HG02884 (cell line): ENCODE data around the gene DIAPH3.

ENCODE experiments used
- ATAC-seq: cut with Tn5 transposase; IDR thresholded peaks from one replicate; pipeline ENCODE4 v1.9.1; 2021; ENCODE audit warnings: mild to moderate bottlenecking, moderate library complexity; ENCODE audit not compliant: unreplicated experiment

The DIAPH3 gene

DNA sequence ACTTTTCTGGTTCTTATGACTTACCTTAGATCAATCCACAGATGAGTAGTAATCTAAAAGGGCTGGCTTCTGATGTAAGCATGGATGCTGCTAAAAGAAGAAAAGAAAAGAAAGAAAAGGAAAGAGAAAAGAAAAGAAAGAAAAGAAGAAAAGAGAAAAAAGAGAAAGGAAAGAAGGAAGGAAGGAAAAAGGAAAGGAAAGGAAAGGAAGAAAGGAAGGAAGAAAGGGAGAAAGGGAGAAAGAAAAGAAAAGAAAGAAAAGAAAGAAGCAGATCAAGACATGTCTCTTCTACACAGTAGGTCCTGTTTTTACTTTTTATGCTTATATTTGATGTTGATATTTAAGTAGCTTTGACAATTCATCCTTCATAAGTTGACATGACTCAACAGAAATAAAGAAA, 421.3 kb downstream of the DIAPH3 start:
- no peak for ATAC-seq

DNA sequence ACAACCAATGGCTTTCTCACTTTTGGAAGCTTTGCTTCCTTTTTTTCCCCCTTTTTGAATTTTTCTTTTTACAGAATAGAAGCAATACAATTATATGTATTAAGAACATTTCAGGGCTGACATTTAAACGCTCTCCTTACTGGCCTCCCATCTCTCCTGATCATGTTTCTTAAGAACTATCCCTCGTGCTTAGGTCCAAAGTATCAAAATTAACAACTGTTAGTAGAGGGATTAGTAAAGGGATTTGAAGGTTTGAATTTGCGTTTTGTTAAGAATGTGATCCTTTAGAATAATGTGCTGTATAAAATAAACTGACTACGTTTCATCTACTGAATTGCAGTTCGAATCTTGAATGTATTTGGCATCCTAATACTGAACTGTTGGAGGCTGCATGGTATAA, 424.8 kb downstream of the DIAPH3 start:
- ATAC-seq = no peak

DNA sequence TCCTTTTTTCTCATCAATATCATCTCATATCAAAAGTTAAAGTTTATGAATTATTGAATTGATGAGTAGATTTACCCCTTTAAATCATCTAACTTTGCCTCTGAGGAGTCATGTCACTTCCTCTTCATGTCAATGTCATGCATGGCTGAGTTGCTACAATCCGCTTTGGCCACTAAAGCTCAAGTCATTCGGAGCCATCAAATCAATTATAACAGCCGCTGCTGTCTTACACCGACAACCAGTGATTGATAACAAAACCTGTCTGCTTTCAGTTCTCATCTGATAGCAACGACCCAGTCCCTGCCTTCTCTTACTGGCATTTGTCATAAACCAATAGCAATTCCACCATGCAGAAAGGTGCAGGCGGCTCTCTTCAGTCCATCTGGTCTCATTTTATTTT, 429.3 kb downstream of the DIAPH3 start:
- peak; percentile 100 for ATAC-seq

DNA sequence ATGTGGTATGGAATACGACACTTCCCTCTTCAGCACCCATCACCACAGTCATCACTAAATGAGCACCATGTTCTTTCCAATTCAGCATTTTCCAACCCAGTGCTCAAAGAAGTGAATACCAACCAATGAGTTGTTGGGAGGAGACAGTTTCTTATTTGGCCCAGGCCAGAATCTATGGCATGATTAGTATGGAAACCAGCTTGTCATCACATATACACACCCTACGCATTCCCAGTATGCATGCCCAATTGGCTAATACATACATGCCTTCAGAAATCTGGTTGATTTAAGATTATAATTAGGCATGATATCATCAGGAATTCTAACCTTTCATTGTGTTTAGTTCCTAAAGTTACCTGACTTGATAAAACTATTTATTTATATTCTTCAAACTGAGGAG, 430.0 kb downstream of the DIAPH3 start:
- no peak for ATAC-seq

GRCh38 chr13:59730026-59730425, 433.7 kb downstream of the DIAPH3 start:
- no peak for ATAC-seq

DNA sequence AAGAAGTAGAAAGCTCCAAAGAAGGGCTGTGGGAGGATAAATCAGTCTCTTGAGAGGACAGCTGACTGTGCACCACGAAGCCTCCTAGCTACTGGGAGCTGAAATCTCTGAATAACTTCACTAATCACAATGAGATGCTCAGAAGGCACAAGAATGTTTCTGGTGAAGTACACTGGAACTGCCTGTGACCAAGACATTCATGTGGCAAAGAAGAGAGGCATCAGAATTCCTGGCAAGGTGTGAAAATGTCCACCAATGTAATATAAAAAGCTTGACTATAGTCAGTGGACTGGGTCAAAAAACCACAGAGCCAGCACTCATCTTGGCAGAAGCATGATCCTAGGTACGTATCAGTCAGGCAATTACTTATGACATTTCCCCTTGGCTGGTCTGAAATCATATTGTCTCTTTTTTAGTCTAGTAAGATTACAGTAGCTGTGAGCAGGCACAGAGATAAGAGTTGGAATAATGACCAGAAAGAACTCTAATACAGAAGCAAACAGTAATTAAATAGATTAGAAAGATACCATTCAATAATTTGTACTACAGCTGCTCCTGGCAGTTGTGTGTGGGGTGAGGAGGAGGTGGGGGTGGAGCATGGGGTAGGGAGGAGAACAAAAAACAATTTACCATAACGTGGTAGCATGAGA, 434.7 kb downstream of the DIAPH3 start:
- ATAC-seq = no peak

DNA sequence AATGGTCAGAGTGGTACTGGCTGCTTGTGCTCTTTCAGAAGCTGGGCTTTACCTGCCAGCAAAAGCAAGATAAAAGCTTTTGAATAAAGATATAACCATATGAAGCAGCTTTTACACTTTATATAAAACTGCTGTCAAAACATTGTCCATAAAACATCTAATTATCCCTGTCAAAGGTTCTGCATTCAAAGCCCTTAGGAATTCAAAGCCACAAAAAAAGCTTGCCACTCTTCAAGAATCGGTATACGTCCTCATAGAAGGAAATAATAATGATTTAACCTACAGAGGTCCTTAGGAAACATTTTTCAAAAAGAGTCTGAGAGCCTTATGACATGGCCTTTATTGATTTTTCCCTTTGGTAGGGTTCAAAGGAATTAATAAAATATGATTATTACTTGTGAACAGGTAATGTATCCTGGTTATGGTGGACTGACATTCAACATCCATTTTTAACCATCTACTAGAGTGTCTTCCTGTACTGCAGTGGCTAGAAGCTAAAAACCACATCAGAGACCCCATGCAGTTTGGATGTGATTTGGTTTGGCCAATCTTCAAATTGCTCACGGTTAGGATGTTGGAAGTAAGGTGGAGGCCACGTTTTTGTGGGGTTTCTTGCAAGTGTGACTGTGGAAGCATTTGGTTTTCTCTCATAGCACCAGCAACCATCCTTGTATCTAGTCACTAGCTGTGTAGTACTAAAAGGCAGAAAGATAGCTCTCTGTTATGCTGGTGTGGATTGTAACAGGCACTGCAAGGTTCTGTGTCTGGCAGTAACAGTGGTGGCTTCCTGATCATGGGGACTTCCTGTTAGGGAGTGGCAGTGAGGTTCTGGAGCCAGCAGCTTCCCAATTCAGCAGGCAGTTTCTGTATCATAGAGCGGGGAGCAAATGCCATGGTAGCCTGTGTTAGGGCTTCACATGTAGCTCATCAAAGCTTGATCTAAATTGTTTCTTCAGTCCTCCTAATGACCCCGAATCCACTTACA, 441.5 kb downstream of the DIAPH3 start:
- ATAC-seq = no peak

DNA sequence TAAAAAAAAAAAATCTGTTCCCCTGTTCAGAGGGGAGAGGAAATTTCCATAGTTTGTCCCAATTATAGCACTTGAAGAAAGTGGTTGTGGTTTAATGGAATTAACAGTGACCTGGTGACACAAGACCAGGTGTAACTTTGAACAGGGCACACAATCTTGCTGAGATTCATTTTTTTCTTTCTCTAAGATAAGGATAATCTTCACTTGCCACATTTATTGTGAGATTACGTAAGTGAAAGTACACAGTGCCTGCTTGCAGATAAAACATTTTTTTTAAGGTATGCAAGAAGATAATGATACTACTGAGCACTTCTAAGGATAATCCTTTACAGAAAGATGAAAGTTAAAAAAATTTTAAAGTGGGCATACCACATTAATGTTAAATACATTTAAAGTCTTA, 448.1 kb downstream of the DIAPH3 start:
- ATAC-seq = no peak

DNA sequence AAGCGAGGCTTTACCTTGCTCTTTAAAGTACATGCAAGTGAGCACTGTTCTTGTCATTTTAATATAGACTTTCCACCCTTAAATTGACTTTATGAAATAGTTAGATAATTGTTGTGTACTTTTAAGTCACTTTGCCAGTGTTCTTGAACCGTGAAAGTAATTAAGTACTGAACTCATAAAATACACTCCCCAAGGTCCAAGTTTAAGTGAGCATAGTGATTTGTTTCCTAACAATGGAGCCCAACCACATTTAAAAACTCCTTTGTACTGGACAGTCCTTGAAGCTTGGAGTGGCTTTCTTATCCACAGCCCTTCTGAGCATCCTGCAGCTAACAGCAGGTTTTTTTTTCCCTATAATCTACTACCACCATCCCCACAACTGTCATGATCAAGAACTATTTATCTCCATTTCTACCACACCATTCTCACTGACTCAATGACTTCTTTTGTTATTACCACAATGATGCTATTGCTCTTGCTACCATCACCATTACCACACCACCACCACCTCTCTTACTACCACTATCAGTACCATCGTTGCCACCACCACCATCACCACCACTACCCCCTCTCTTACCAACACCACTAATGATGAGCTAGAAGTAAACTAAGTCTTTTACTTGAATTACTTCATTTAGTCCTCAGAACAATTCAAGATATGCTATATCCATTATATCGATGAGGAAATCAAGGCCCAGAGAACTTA, 452.6 kb downstream of the DIAPH3 start:
- no peak for ATAC-seq

- ATAC-seq = no peak
These were observed 453.3 kb downstream of the DIAPH3 start for GRCh38 chr13:59710416-59710815.

DNA sequence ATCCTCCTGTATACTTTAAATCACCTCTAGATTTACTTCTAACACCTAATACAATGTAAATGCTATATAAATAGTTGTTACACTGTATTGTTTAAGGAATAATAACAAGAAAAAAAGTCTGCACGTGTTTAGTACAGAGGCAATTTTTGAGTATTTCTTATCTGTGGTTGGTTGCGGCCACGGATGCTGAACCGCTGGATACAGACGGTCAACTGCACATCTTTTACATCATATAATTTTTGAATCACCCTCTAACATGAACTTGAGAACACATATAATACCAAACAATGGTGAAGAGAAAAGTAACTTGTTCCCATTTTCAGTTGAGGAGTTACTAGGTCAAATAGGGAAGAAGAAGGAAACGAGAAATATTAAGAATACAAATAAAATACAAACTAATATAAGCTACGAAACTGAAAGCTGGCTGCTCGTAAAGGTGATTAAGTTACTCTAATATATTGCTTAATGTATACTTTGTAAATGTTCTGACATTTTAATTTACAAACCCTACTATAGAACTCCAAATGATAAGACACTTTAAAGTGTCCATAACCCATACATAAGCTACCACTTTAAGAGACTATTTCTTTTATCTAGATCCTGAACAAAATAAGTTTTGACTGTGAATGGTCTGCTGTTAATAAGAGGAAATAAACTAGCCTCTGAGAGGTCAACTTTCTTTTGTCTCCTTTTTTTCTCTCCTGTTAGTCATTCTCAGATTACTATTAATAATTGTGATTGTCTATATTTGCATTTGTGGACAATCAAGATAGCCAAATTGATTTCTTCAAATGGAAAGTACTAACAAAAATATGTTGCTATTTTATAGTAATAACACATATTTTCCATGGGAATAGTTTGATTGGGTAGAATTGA, 457.4 kb downstream of the DIAPH3 start:
- peak; percentile 55 for ATAC-seq

DNA sequence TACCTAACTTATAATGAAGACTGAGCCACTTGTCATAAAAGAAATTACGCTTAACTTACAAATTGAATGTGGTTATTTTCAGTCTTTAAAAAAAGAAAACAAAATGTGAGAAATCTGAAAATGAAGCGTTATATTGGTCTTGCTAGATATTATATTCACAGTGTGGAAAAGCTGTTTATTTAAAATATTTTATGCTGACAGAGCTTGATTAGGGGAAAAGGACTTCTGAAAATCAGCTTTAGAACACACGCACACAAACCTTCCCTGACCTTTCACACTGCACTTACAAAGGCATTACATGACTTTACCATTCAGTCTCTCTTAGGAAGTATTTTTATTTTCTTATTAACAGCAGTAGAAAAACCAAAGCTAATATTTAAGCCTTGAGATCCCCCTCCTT, 461.5 kb downstream of the DIAPH3 start:
- ATAC-seq = no peak

GRCh38 chr13:59701261-59701660, 462.5 kb downstream of the DIAPH3 start:
- ATAC-seq = no peak

DNA sequence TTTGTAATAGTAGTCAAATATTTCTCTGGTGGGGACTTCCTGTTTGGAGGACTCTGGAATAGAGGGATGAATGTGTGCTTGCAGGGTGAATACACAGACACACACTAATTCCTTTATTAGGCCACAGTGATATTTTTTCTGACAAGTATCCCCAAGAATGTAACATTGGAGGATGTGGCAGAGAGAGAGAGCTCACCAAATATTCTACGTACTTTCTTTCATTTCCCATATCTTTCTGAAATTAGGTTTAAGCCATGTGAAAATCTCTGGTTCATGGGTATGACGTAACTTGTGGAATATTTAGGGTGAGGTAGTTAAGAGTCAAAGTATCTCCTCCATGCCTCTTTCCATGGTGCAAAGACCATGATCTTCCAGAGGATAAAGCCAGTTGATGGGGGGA, 463.4 kb downstream of the DIAPH3 start:
- ATAC-seq = no peak

DNA sequence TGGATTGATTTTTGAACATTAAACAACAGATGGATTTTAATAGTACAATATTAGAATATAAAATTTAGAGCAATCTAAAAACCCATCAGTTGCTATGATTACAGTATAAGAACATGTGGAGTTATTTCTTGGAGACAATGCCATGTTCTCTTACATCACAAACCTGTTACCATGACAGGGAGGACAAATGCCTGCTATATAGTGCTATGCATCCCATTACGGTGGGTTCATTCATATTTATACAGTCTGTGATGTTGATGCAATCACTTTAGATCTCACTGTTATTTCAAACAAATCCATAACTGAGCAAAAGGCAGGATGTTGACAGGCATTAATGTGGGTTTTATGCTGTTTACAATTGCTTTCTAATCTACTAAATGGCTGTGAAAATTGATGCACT, 467.5 kb downstream of the DIAPH3 start:
- no peak for ATAC-seq

GRCh38 chr13:59691501-59692066, 472.1 kb downstream of the DIAPH3 start:
- no peak for ATAC-seq

- ATAC-seq = peak; percentile 77
These were observed 472.7 kb downstream of the DIAPH3 start for GRCh38 chr13:59690857-59691500.

- ATAC-seq = no peak
These were observed 474.7 kb downstream of the DIAPH3 start for GRCh38 chr13:59689057-59689456.

- no peak for ATAC-seq
These were observed 476.8 kb downstream of the DIAPH3 start for GRCh38 chr13:59686798-59687394.
